ENCODE measurements around the gene NREP.

The NREP gene

GRCh38 chr5:111681414-111682120 is 75.4 kb downstream of the NREP start:
- H3K4me1 ChIP-seq (ENCODE audit: insufficient read depth, low read length) = no peaks in the 10 kb centered on the region
- H3K4me2 ChIP-seq (ENCODE audit: insufficient read depth, low read length) = no peak overlapping the region
- no peak for ATAC-seq (ENCODE audit: insufficient read depth, low read depth)
- TF ChIP-seq EZH2 (IDR thresholded peaks at IDR 0.05; ENCODE audit: borderline replicate concordance, low read depth, low read length, severe bottlenecking) (no peak), CTCF (IDR thresholded peaks at IDR 0.05; ENCODE audit: borderline replicate concordance, extremely low read depth, low read length, poor library complexity, severe bottlenecking) (no peak)
- no peaks in the 10 kb centered on the region for H3K9me3 ChIP-seq (ENCODE audit: insufficient read depth, low read length, severe bottlenecking)
- no peak overlapping the region for H2AFZ ChIP-seq (ENCODE audit: low read depth, low read length)
- DNase-seq = no peak
- H4K20me1 ChIP-seq (ENCODE audit: insufficient read depth, low read length) = no peaks in the 10 kb centered on the region
- H3K27ac ChIP-seq (ENCODE audit: low read length) = no peak overlapping the region
- H3K79me2 ChIP-seq (ENCODE audit: insufficient read depth, low read length) = no peaks in the 10 kb centered on the region
- no peak overlapping the region for H3K9ac ChIP-seq (ENCODE audit: low read depth, low read length)
- no peak overlapping the region for H3K4me3 ChIP-seq (ENCODE audit: low read depth in 1 of 2, low read length in 2 of 2)
- no peaks in the 10 kb centered on the region for H3K36me3 ChIP-seq (ENCODE audit: insufficient read depth, low read length)
- no peaks in the 10 kb centered on the region for H3K27me3 ChIP-seq (ENCODE audit: insufficient read depth, low read length, poor library complexity)

GRCh38 chr5:111680737-111681413 is 76.1 kb downstream of the NREP start:
- Histone ChIP-seq H3K9ac (ENCODE audit: low read depth, low read length) (no peak overlapping the region), H3K4me2 (ENCODE audit: insufficient read depth, low read length) (no peak overlapping the region), H3K4me1 (ENCODE audit: insufficient read depth, low read length) (no peaks in the 10 kb centered on the region), H3K36me3 (ENCODE audit: insufficient read depth, low read length) (no peaks in the 10 kb centered on the region), H3K27me3 (ENCODE audit: insufficient read depth, low read length, poor library complexity) (no peaks in the 10 kb centered on the region), H3K4me3 (ENCODE audit: low read depth in 1 of 2, low read length in 2 of 2) (no peak overlapping the region), H3K79me2 (ENCODE audit: insufficient read depth, low read length) (no peaks in the 10 kb centered on the region), H2AFZ (ENCODE audit: low read depth, low read length) (no peak overlapping the region), H4K20me1 (ENCODE audit: insufficient read depth, low read length) (no peaks in the 10 kb centered on the region), H3K9me3 (ENCODE audit: insufficient read depth, low read length, severe bottlenecking) (no peaks in the 10 kb centered on the region), H3K27ac (ENCODE audit: low read length) (no peak overlapping the region)
- DNase-seq (no peak), ATAC-seq (ENCODE audit: insufficient read depth, low read depth) (no peak)
- TF ChIP-seq CTCF (IDR thresholded peaks at IDR 0.05; ENCODE audit: borderline replicate concordance, extremely low read depth, low read length, poor library complexity, severe bottlenecking) (no peak), EZH2 (IDR thresholded peaks at IDR 0.05; ENCODE audit: borderline replicate concordance, low read depth, low read length, severe bottlenecking) (no peak)

- Histone ChIP-seq H3K36me3 (ENCODE audit: insufficient read depth, low read length) (no peaks in the 10 kb centered on the region), H3K4me3 (ENCODE audit: low read depth in 1 of 2, low read length in 2 of 2) (no peak overlapping the region)
These were observed 77.4 kb downstream of the NREP start for GRCh38 chr5:111679611-111680010.

More at GRCh38 chr5:111679611-111680010, 77.4 kb downstream of the NREP start:
- Histone ChIP-seq H2AFZ (ENCODE audit: low read depth, low read length) (no peak overlapping the region), H3K27ac (ENCODE audit: low read length) (no peak overlapping the region), H3K4me1 (ENCODE audit: insufficient read depth, low read length) (no peaks in the 10 kb centered on the region), H3K9me3 (ENCODE audit: insufficient read depth, low read length, severe bottlenecking) (no peaks in the 10 kb centered on the region), H3K4me2 (ENCODE audit: insufficient read depth, low read length) (no peak overlapping the region), H3K79me2 (ENCODE audit: insufficient read depth, low read length) (no peaks in the 10 kb centered on the region), H4K20me1 (ENCODE audit: insufficient read depth, low read length) (no peaks in the 10 kb centered on the region), H3K27me3 (ENCODE audit: insufficient read depth, low read length, poor library complexity) (no peaks in the 10 kb centered on the region), H3K9ac (ENCODE audit: low read depth, low read length) (no peak overlapping the region)
- DNase-seq (no peak), ATAC-seq (ENCODE audit: insufficient read depth, low read depth) (no peak)
- TF ChIP-seq CTCF (IDR thresholded peaks at IDR 0.05; ENCODE audit: borderline replicate concordance, extremely low read depth, low read length, poor library complexity, severe bottlenecking) (no peak), EZH2 (IDR thresholded peaks at IDR 0.05; ENCODE audit: borderline replicate concordance, low read depth, low read length, severe bottlenecking) (no peak)
